ENCODE data around the gene IQSEC1.

IQSEC1 gene

DNA sequence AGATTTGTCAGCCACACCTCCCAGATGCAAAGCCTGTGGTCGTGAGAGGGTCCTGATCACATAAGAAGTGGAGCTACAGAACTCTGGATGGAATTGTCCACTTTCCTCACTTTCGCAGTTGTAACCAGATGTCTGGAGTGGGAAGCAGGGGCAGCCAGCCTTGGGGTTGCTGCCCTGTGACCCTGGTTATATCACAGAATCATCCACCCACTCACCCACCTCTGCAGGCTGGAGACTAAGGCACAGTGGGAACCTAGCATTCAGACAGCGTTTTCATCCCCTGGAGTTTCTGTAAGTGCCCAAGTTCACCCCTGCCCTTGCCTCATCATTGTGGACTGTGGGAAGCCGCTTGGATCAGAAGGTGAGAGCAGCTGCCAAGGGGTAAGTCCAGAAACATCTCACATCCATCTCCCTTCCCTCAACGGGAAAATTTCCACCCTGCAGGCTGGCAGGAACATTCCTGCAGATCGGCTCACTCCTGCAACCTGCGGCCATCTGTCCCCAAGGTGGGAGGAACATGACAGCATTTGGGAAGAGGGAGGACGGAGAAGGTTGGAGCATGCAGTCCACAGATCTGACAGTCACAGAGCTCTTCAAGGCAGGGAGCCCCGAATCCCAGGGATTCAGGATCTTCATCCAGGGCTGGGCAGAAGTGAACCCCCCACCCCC, 2.9 kb upstream of the IQSEC1 start:
- Histone ChIP-seq H3K27ac (ENCODE audit: low read depth, low read length, severe bottlenecking) (no peak overlapping the region), H3K4me1 (ENCODE audit: control insufficient read depth, insufficient read depth, low read length, poor library complexity, severe bottlenecking) (peaks cover 7% of the 10 kb centered on the region), H3K4me3 (ENCODE audit: extremely low read depth, insufficient read depth, low read length, poor library complexity, severe bottlenecking) (no peak overlapping the region), H3K9me3 (ENCODE audit: control insufficient read depth, low read length) (no peaks in the 10 kb centered on the region), H3K36me3 (ENCODE audit: control insufficient read depth, insufficient read depth, low read length) (no peaks in the 10 kb centered on the region)
- 73 to 74% methylated on average over 5 to 8 of the region's 9 CpGs for WGBS, 2 experiments (ENCODE audit: insufficient coverage in 2 of 2)

DNA sequence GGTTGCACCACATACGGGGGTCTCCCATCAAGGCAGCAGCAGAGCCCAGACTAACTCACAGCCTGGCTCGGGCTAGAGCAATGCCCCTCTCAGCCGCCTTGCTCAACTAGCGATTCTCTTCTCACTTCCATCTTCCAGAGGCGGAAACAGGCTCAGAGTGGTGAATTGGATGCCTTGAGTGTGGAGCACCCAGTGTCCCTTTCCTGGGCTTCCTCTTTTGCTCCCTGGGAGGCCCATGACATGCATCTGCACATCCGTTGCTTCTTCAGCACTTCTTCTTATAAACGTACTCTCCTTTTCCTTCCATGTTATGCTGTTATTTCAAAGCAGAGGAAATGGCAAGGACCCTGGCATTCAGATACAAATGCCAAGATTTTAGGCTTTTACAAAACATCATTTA, 2.1 kb upstream of the IQSEC1 start:
- no peak overlapping the region for H3K4me3 ChIP-seq (ENCODE audit: extremely low read depth, insufficient read depth, low read length, poor library complexity, severe bottlenecking)
- no peak overlapping the region for H3K27ac ChIP-seq (ENCODE audit: low read depth, low read length, severe bottlenecking)
- 87 to 93% methylated on average over 6 to 7 of the region's 7 CpGs for WGBS, 2 experiments (ENCODE audit: insufficient coverage in 2 of 2)
- no peaks in the 10 kb centered on the region for H3K36me3 ChIP-seq (ENCODE audit: control insufficient read depth, insufficient read depth, low read length)
- no peaks in the 10 kb centered on the region for H3K9me3 ChIP-seq (ENCODE audit: control insufficient read depth, low read length)
- H3K4me1 ChIP-seq (ENCODE audit: control insufficient read depth, insufficient read depth, low read length, poor library complexity, severe bottlenecking), result peaks cover 7% of the 10 kb centered on the region

DNA sequence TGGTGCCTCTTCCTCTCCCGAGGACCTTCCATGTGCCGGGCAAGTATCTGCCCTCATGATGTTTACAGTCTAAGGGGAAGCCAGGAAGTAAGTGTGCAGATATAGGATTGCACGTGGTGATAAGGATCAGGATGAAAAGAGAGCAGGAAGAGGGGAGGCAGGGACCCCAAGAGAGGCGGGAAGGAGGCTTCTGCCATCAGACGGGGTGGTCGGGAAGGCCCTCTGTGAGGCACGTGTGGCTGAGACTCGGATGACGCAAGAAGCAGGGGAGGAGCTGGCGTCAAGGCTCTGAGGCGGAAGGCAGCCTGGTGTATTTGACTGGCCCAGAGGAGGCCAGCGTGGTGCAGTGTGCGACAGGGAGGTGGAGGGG, 762 bp upstream of the IQSEC1 start:
- H3K36me3 ChIP-seq (ENCODE audit: control insufficient read depth, insufficient read depth, low read length), result no peaks in the 10 kb centered on the region
- H3K9me3 ChIP-seq (ENCODE audit: control insufficient read depth, low read length), result no peaks in the 10 kb centered on the region
- no peak overlapping the region for H3K27ac ChIP-seq (ENCODE audit: low read depth, low read length, severe bottlenecking)
- H3K4me3 ChIP-seq (ENCODE audit: extremely low read depth, insufficient read depth, low read length, poor library complexity, severe bottlenecking), result no peak overlapping the region
- H3K4me1 ChIP-seq (ENCODE audit: control insufficient read depth, insufficient read depth, low read length, poor library complexity, severe bottlenecking), result peaks cover 7% of the 10 kb centered on the region
- WGBS, 2 experiments (ENCODE audit: insufficient coverage in 2 of 2), result 60 to 70% methylated on average over 11 of the region's 13 CpGs

DNA sequence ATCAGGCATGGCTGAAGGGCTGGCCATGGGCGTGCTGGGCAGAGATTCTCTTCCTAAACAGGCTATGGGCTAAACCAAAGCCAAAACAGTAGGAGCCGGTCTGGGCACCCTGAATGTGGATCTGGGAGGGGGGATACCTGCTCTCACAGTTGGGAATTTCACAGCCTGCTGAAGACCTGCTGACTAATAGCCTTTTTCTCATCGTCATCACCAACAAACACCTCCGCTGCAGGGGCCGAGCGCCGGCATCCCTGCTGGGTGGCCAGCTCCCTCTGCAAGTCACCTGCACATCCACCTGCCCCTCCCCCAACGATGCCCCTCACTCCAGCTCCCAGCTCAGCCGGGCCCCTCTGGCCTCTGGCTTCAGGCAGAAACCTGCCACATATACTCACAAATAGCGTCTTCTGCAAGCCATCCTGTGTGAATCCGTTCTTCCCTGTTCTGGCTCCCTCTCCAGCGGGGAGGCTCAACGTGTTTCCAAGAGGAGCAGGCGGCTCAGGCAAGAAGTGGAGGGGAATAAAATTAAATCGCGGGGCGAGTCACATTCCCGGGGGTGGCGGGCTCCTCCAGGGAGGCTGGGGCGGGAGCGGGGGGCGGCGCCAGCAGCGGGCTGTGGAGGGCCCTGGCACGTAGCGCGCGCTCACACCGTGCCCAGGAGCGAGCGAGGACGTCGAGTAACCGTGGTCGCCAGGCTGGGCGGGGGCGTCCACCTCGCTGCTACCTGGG, 466 bp downstream of the IQSEC1 start:
- Histone ChIP-seq H3K27ac (ENCODE audit: low read depth, low read length, severe bottlenecking) (no peak overlapping the region), H3K4me3 (ENCODE audit: extremely low read depth, insufficient read depth, low read length, poor library complexity, severe bottlenecking) (no peak overlapping the region), H3K36me3 (ENCODE audit: control insufficient read depth, insufficient read depth, low read length) (no peaks in the 10 kb centered on the region), H3K4me1 (ENCODE audit: control insufficient read depth, insufficient read depth, low read length, poor library complexity, severe bottlenecking) (peaks cover 7% of the 10 kb centered on the region), H3K9me3 (ENCODE audit: control insufficient read depth, low read length) (no peaks in the 10 kb centered on the region)
- whole genome bisulfite sequencing, 2 experiments (ENCODE audit: insufficient coverage in 2 of 2), result 13 to 14% methylated on average over 23 to 31 of the region's 38 CpGs

DNA sequence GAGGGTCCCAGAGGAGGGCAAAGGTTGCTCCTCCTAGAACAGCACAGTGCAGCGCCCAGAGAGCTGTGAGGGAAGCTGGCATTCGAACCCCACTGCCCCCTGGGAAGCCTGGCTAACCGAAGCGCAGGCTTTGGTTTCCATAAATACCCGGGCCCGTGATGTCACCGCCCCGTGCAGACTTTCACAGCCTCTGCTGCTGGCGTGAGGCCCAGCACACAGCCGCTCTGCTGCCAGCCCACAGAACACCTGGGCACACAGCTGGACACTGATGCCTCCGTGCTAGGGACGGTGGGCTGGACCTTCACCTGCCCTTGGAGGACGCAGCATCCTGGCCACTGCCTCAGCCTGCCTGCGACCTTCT, 1.0 kb downstream of the IQSEC1 start:
- H3K4me1 ChIP-seq (ENCODE audit: control insufficient read depth, insufficient read depth, low read length, poor library complexity, severe bottlenecking), result peaks cover 7% of the 10 kb centered on the region
- no peak overlapping the region for H3K4me3 ChIP-seq (ENCODE audit: extremely low read depth, insufficient read depth, low read length, poor library complexity, severe bottlenecking)
- 78 to 87% methylated on average over 14 of the region's 14 CpGs for WGBS, 2 experiments (ENCODE audit: insufficient coverage in 2 of 2)
- H3K9me3 ChIP-seq (ENCODE audit: control insufficient read depth, low read length), result no peaks in the 10 kb centered on the region
- H3K27ac ChIP-seq (ENCODE audit: low read depth, low read length, severe bottlenecking), result no peak overlapping the region
- no peaks in the 10 kb centered on the region for H3K36me3 ChIP-seq (ENCODE audit: control insufficient read depth, insufficient read depth, low read length)

DNA sequence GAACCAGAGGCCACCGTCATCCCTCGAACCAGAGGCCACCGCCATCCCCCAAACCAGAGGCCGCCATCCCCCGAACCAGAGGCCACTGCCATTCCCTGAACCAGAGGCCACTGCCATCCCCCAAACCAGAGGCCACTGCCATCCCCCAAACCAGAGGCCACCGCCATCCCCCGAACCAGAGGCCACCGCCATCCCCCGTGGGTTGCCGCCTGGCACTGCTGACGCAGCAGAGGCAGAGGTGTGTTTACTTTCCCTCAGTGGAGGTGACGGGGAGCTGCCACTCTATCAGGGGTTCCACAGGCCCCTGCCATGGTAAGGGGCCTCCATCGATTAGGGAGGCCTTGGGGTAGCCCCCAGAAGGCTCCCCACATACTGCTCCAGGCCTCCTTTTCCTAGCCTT, 1.5 kb downstream of the IQSEC1 start:
- Histone ChIP-seq H3K27ac (ENCODE audit: low read depth, low read length, severe bottlenecking) (no peak overlapping the region), H3K4me1 (ENCODE audit: control insufficient read depth, insufficient read depth, low read length, poor library complexity, severe bottlenecking) (peaks cover 7% of the 10 kb centered on the region), H3K4me3 (ENCODE audit: extremely low read depth, insufficient read depth, low read length, poor library complexity, severe bottlenecking) (no peak overlapping the region), H3K36me3 (ENCODE audit: control insufficient read depth, insufficient read depth, low read length) (no peaks in the 10 kb centered on the region), H3K9me3 (ENCODE audit: control insufficient read depth, low read length) (no peaks in the 10 kb centered on the region)
- 95 to 96% methylated on average over 8 to 10 of the region's 13 CpGs for WGBS, 2 experiments (ENCODE audit: insufficient coverage in 2 of 2)

DNA sequence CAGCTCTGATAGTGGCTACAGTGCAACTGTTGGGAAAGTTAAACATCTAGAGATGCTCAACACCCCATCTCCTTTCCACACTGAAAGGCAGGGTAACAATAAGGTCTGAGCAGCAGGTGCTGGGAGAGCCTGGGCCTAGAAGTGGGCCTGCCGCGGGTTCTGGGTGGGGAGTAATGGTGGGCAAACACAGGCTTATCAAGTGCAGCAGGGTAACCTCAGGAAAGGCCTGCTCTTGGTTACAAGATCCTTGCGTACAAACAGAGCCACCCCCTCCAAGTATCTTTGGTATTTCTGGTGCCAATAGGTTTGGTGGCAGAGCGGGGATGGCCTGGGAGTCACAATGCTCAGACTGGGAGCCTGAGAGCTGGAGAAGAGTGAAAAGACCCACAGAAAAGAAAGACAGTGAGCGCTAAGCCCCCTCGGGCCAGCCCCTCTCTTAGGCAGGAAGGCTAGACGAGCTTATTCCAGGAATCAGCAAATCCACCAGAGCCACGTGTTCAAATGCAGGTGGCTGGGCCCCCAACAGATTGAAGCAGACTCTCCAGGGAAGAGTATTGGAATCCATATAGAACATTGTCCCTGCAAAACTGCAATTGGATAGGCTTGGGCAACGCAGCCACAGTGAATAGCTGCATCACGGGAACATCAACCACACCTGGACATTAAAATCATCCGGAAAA, 2.7 kb downstream of the IQSEC1 start:
- H3K4me1 ChIP-seq (ENCODE audit: control insufficient read depth, insufficient read depth, low read length, poor library complexity, severe bottlenecking), result peaks cover 7% of the 10 kb centered on the region
- WGBS, 2 experiments (ENCODE audit: insufficient coverage in 2 of 2), result 86 to 89% methylated on average over 7 to 8 of the region's 11 CpGs

DNA sequence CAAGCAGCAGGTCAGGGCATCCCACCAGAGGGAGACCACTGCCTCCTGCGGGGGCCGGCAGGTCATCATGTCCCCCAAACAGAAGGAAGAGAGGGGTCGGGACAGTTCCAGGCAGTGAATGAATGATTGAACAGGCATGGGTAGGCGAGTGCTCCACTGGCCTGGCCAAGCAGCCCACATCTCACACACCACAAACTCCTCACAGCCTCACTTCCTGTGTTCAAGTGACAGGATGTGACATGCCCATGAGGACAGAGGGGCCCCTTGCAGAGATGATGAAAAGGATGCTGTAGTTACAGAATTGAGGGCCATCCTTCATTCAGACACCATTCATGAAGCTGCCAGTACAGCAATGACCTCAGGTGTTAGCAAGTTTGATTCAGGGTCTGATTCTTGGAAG, 3.7 kb downstream of the IQSEC1 start:
- WGBS, 2 experiments (ENCODE audit: insufficient coverage in 2 of 2), result no CpG with 5 or more reads among the region's 4 CpGs
- no peaks in the 10 kb centered on the region for H3K36me3 ChIP-seq (ENCODE audit: control insufficient read depth, insufficient read depth, low read length)
- no peak overlapping the region for H3K4me3 ChIP-seq (ENCODE audit: extremely low read depth, insufficient read depth, low read length, poor library complexity, severe bottlenecking)
- H3K27ac ChIP-seq (ENCODE audit: low read depth, low read length, severe bottlenecking), result no peak overlapping the region
- no peaks in the 10 kb centered on the region for H3K9me3 ChIP-seq (ENCODE audit: control insufficient read depth, low read length)
- peaks cover 7% of the 10 kb centered on the region for H3K4me1 ChIP-seq (ENCODE audit: control insufficient read depth, insufficient read depth, low read length, poor library complexity, severe bottlenecking)

More for the DNA sequence above, 2.7 kb downstream of the IQSEC1 start:
- H3K27ac ChIP-seq (ENCODE audit: low read depth, low read length, severe bottlenecking), result no peak overlapping the region
- H3K36me3 ChIP-seq (ENCODE audit: control insufficient read depth, insufficient read depth, low read length), result no peaks in the 10 kb centered on the region
- no peak overlapping the region for H3K4me3 ChIP-seq (ENCODE audit: extremely low read depth, insufficient read depth, low read length, poor library complexity, severe bottlenecking)
- H3K9me3 ChIP-seq (ENCODE audit: control insufficient read depth, low read length), result no peaks in the 10 kb centered on the region

DNA sequence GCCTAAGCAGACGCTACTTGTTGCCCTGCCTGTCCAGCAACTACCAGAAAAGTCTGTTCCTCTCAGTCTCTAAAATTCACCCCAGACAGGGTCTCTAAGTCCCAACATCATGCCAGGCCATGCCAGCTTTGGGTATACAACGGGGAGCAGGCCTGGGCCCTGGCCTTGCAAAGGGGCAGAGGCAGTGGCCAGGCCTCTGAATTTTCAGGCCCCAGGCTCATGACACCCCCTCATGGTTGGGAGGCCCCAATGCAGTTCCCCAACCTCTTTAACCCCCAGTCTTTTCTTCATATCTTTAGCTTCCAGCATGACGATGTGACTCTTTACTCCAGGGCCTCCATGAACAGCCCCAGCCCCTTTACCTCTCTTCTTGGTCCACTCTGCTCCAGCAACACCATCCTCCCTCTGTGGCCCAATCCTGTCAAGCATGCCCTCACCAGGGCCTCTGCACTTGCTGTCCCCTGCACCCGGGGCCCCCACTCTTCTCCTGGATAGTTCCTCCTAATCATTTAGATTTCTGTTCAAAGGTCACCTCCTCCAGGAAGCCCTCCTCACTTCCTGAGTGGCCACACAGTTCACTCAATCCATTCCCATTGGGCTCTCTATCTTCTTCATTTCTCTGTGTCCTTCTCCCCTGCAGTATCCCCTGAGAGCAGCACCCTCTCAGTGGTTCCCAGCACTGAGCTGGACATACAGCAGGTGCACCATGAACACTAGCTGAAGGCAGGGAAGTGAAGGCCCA, 4.8 kb downstream of the IQSEC1 start:
- no peak overlapping the region for H3K27ac ChIP-seq (ENCODE audit: low read depth, low read length, severe bottlenecking)
- WGBS, 2 experiments (ENCODE audit: insufficient coverage in 2 of 2), result 69 to 70% methylated on average over 4 of the region's 4 CpGs
- no peaks in the 10 kb centered on the region for H3K9me3 ChIP-seq (ENCODE audit: control insufficient read depth, low read length)

DNA sequence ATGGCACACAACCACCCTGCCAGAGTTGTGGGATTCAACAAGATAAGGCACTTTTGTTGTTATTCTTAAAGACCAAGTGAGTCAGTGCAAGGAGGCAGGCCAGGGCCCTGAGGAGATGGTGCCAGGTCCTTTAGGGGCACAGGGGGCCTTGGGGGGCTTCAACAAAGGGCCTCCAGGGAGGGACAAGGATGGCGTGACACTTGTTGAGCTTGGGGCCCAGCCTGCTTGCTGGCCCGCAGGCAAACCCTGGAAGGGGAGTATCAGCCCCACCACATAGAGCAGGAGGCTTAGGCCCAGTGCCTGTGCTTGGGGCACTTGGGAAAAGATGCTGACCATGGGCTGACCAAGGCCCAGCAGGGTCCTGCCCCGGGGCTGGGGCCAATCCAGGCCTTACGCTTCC, 5.5 kb downstream of the IQSEC1 start:
- Histone ChIP-seq H3K4me1 (ENCODE audit: control insufficient read depth, insufficient read depth, low read length, poor library complexity, severe bottlenecking) (no peaks in the 10 kb centered on the region), H3K4me3 (ENCODE audit: extremely low read depth, insufficient read depth, low read length, poor library complexity, severe bottlenecking) (no peak overlapping the region), H3K36me3 (ENCODE audit: control insufficient read depth, insufficient read depth, low read length) (no peaks in the 10 kb centered on the region), H3K27ac (ENCODE audit: low read depth, low read length, severe bottlenecking) (no peak overlapping the region), H3K9me3 (ENCODE audit: control insufficient read depth, low read length) (no peaks in the 10 kb centered on the region)
- 93 to 100% methylated on average over 2 to 3 of the region's 4 CpGs for WGBS, 2 experiments (ENCODE audit: insufficient coverage in 2 of 2)

More for the DNA sequence above, 4.8 kb downstream of the IQSEC1 start:
- Histone ChIP-seq H3K4me3 (ENCODE audit: extremely low read depth, insufficient read depth, low read length, poor library complexity, severe bottlenecking) (no peak overlapping the region), H3K36me3 (ENCODE audit: control insufficient read depth, insufficient read depth, low read length) (no peaks in the 10 kb centered on the region), H3K4me1 (ENCODE audit: control insufficient read depth, insufficient read depth, low read length, poor library complexity, severe bottlenecking) (peaks cover 5% of the 10 kb centered on the region)
